Embryonic facial prominence (tissue), 1 donor: Measurements from ENCODE around the gene GRK6.

ENCODE experiments used
- DNase-seq: peaks from one replicate; pipeline ENCODE4 v3.0.0-alpha.2; 2016; ENCODE audit errors: extremely low spot score

GRK6 gene

GRCh38 chr5:177440211-177440989 lies 13.9 kb downstream of the GRK6 start:
- no peak for DNase-seq

DNA sequence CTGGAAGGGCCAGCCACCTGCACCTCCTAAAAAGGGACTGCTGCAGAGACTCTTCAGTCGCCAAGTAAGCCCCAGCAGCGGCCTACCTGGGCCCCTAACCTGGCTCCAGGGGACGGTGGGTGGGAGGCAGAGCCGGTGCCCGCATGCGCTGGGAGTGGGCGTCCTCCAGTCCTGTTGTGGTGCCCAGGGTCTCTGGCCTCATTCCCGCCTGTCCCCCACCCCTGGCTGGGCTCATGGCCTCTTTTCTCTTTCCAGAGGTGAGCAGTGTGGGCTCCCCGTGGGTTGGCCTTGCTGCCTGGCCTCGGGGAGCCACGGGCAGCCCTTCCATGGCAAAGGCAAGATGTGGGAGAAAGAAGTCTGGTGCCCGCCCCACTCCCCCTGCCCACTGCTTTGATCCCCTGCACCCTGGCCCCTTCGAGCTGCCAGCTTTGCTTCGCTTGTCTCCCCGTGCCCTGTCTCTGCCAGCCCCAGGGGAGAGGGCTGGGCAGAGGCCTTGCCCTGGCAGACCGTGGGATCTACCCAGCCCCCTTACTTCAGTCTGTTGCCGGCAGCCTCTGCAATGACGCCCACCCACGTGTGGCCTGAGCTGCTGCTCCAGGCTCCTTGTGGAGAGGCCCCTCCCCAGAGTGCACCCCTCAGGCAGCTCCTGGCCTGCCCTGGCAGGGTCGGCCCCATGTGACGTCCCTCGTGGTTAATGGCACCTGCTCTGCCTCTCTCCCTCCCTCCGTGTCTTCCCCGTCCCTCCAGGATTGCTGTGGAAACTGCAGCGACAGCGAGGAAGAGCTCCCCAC lies 14.7 kb downstream of the GRK6 start:
- no peak for DNase-seq

DNA sequence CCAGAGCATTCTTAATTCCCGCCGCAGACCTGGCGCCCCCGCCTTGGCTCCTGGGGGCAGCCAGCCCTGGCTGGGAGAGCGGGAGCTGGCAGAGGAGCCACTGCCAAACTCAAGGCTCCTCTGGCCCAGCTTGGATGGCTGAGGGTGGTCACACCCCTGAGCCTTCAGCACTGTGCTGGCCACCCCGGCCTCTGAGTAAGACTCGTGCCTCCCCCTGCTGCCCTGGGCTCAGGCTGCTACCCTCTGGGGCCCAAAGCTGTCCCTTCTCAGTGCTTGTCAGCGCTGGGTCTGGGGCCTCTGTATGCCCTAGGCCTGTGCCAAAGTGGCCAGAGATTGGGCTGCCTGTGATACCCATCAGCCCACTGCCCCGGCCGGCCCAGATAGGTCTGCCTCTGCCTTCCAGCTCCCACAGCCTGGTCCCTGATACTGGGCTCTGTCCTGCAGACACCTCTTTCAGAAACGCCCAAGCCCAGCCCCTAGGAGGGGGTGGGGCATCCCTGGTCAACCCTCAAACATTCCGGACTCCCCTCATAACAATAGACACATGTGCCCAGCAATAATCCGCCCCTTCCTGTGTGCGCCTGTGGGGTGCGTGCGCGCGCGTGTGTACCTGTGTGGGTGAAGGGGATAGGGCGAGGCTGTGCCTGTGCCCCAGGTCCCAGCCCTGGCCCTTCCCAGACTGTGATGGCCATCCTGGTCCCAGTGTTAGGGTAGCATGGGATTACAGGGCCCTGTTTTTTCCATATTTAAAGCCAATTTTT lies 15.8 kb downstream of the GRK6 start:
- no peak for DNase-seq

- DNase-seq: no peak
Measured at GRCh38 chr5:177443144-177443983, 16.9 kb downstream of the GRK6 start.

DNA sequence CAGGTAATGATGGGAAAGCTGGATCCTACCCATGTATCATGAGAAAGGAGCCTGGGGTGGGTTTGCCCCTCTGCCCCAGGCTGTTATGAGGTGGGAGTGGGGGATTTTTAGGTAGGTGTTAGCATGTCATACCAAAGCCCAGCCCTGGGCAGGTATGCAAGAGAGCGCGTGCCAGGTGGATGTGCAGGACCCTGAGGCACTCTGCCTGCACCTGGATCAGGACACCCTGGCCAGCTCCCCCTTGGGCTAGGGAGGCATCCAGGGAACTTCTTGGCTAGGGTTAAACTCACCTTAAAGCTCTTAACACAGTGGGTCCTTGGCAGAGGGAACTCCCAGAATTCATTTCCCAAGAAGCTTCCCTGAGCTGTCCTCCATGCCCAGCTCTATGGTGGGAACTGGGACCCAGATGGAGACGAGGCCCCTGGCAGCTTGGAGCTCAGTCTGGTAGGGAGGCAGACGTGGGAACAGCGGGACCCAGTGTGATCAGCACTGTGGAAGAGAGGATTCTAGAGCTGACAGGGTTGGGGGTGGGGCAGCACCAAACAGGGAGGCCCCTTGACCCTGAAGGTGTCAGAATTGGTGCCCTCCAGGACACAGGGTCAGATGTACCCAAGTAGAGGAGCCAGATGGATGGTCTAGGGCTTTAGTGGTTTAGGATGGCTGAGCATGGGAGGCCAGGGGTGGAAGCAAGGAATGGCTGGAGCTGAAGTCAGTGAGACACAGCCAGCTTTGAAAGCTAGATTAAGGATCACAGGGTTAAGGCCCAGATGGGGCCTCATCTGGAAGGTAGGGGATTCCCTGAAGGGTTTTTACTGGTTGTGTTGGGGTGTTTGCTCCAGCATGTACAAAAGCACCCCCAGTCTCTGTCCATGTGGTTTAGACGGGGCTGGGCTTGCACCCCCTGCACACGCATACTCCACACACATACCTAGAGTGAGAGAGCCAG lies 17.9 kb downstream of the GRK6 start:
- no peak for DNase-seq

DNA sequence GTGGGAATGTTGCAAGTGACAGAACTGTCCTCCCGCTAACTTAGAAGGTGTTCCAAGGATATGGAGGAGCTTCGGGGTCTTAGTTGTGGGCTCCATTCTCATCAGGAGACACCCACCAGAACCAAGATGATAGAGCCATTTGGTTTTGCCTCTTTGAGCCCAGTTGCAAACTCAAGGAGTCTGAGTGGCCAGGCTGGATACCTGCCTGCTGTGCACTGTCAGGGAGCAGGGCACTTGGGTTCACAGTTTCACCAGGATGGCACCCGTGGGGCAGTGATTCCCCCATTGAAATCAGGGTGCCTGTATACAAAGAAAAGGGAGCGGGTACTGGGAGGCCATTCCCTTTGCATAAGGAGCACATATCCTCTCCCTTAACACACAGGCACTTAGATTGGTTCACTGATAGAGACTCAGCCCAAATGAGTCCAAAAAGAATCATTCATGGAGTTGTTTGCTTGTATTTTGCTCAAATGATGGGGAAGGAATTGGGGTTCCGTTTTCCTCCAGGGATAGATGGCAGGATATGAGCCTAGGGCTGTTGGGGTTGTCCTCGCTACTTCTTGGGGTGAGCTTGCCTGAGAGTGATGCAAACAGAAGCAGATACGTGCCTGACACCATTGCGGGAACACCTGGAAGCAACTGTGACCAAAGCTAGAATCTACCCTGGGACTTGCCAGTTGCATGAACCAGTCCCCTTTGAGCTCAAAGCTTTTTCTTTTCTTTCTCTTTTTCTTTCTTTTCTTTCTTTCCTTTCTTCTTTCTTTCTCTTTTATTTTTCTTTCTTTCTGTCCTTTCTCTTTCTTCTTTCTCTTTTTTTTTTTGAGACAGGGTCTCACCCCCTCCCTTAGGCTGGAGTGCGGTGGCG lies 18.8 kb downstream of the GRK6 start:
- no peak for DNase-seq

DNA sequence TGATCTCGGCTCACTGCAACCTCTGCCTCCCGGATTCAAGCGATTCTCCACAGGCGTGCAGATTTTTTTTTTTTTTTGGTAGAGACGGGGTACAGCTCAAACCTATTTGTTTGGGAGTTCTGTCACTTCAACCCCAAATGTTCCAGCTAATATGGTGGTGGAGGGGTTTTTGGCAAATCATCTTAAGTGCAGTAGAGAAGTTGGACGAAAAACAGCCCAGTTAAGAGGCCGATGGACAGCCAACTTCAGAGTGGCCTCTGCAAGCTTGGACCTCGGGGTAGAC lies 19.4 kb downstream of the GRK6 start:
- DNase-seq: no peak

- no peak for DNase-seq
Measured at GRCh38 chr5:177446200-177447065, 20.0 kb downstream of the GRK6 start, which contains the start of gene PRR7. Gene PRR7, plus strand, starts transcription at chr5:177446814. Its CDS starts 8,254 bp downstream, at chr5:177455068.

GRCh38 chr5:177447066-177447610 lies 20.7 kb downstream of the GRK6 start:
- DNase-seq: no peak

DNA sequence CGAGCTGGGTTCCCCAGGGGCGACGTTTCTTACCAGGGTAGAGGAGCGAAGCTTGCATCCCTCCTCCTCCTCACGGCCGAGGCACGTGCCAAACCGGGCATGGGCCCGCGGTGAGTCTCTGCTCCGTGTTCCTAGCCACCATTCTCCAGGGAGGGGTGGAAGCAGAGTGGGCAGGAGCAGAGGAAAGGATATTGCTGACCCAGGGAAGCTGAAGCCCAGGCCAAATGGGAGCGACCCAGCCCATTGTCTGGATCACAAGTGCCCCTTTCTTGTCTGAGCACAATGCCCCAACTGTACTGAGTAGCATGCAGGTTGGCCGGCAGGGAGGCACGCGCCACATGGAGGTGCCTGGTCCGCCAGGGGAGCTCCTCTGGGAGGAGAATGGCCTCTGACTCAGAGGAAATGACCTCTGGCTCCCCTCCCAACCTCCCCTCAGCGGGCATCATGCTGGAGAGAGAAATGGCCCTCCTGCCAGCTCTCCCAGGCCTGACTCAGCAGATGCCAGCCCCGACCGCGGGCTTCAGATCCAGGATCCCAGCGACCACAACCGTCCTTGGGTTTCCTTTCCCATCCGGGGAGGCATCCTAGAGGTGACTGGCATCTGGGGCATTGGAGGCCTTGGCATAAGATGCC lies 21.3 kb downstream of the GRK6 start:
- no peak for DNase-seq

GRCh38 chr5:177448244-177448950 lies 21.9 kb downstream of the GRK6 start:
- no peak for DNase-seq

DNA sequence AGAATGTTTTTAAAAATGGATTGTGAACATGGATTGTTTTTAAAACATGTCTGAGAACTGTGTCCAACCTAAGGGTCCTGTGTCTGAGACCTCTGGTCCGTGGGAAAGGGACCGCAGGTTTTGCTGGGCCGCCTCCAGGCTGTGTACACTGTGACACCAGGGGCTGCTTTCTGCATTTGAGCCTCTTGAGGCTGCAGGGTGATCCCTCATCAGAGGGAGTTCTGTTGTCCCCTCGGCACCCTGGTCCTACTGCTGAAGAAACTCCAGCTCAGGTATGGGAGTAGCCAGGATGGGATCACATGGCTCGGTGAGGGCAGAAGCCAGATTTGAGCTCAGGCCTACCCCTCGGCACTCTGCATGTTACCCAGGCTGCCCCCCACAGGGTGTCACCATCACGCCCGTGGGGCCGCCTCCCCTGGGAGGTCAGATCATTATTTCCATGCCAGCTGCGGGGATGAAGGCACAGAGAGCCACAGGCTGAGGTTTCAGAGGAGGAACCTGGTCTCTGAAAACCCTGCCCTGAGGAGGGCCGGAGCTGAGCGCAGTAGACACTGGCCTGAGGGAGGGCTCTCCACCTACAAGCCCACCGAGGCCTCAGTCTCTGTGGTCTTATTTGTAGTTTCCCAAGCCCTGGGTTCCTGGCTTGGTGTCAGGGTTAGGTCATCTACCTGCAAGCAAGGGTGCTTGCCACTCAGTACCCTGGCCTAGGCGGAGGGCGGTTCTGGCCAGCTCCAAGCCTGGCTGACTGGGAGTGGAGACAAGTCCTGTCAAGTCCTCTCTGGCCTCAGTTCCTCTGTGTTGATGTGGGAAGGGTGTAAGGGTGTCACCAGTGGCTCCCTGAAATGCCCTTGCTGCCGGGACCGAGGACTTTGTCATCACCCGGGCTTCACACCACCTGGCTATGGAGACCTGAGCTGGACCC lies 22.9 kb downstream of the GRK6 start:
- no peak for DNase-seq

DNA sequence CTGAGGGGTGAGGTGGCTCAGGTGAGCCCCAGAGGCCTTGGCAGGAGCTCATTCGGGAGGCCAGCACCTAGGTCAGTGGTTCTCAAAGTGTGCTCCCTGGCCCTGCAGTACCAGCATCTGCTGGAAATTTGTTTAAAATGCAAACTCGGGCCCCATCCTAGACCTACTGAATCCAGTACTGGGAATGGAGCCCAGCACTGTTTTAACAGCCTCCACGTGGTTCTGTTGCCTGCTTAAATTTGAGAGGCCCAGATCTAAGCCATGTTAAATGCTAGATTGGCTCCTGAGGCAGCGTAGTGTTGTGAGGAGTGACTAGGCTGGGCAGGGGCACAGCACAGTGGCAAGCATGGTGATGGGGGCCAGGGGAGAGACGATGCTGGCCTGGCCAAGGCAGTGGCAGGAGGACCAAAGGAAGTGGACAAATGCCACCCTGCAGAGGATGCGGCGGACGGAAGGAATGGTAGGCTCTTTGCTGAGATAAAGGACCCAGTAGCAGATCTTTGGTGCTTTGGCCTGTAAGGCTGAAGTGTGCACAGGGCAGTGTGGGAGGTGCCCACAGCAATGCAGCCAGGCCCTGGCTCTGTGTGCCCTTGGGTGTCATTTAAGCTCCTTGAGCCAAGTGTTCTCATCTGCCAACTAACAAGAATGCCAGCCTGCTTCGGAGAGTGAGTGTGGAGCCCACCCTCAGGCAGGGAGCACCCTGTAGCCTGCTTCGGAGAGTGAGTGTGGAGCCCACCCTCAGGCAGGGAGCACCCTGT lies 24.4 kb downstream of the GRK6 start:
- DNase-seq: no peak

- DNase-seq: no peak
Measured at GRCh38 chr5:177452688-177453638, 26.5 kb downstream of the GRK6 start.
